Measurements from ENCODE around the gene HSPA14. TPM values are rescaled to one million over a fixed set of nuclear protein-coding genes. Genes with fewer than 3 reads are reported as not detected.
A peak's percentile ranks its signal among the peaks of the same experiment; 100 is the strongest.

Gene HSPA14
- total and polyA plus RNA-seq, 10 of the 15 experiments (the other 5 are each of a cell fraction or from before 2014, with no cell fraction given): 26.6 to 56.1 (median 34.3) TPM

DNA sequence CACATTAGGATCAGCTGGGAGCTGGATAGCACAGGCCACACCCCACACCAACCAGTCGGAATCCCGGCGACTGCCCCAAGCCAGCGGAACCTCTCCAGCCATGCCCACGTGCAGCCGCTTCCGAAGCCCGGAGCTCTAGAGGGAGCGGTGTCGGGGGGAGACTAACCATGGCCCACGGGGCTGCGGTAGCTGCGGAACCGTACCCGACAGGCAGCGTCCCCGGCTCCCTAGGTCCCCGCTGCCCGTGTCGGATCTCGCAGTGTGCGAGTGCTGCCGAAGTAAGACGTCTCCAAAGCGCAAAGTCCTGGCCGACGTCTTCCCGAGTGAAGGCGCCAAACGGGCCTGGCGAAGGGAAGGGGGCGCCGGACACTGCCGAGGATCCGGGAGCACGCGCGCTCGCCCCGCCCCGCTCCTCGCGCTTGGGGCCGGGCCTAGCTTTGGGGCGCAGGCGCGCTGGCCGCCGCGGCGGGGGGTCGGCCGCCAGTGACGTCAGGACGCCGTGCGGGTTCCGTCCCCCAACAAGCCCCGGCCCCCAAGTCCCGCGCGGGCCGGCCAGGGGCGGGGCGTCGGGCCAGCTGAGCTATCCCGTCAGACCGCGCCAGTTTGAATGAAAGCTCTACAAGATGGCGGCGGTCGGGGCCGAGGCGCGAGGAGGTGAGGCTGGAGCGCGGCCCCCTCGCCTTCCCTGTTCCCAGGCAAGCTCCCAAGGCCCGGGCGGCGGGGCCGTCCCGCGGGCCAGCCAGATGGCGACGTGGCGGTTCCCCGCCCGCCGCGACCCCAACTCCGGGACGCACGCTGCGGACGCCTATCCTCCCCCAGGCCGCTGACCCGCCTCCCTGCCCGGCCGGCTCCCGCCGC lies 40.4 kb downstream of the HSPA14 start, which contains the start of gene SUV39H2 (continued):
- TF ChIP-seq, protein P1, sequence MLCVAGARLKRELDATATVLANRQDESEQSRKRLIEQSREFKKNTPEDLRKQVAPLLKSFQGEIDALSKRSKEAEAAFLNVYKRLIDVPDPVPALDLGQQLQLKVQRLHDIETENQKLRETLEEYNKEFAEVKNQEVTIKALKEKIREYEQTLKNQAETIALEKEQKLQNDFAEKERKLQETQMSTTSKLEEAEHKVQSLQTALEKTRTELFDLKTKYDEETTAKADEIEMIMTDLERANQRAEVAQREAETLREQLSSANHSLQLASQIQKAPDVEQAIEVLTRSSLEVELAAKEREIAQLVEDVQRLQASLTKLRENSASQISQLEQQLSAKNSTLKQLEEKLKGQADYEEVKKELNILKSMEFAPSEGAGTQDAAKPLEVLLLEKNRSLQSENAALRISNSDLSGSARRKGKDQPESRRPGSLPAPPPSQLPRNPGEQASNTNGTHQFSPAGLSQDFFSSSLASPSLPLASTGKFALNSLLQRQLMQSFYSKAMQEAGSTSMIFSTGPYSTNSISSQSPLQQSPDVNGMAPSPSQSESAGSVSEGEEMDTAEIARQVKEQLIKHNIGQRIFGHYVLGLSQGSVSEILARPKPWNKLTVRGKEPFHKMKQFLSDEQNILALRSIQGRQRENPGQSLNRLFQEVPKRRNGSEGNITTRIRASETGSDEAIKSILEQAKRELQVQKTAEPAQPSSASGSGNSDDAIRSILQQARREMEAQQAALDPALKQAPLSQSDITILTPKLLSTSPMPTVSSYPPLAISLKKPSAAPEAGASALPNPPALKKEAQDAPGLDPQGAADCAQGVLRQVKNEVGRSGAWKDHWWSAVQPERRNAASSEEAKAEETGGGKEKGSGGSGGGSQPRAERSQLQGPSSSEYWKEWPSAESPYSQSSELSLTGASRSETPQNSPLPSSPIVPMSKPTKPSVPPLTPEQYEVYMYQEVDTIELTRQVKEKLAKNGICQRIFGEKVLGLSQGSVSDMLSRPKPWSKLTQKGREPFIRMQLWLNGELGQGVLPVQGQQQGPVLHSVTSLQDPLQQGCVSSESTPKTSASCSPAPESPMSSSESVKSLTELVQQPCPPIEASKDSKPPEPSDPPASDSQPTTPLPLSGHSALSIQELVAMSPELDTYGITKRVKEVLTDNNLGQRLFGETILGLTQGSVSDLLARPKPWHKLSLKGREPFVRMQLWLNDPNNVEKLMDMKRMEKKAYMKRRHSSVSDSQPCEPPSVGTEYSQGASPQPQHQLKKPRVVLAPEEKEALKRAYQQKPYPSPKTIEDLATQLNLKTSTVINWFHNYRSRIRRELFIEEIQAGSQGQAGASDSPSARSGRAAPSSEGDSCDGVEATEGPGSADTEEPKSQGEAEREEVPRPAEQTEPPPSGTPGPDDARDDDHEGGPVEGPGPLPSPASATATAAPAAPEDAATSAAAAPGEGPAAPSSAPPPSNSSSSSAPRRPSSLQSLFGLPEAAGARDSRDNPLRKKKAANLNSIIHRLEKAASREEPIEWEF (IDR thresholded peaks at IDR 0.05; ENCODE audit: insufficient replicate concordance, low read depth, low read length): no peak
- TF ChIP-seq, protein P2, sequence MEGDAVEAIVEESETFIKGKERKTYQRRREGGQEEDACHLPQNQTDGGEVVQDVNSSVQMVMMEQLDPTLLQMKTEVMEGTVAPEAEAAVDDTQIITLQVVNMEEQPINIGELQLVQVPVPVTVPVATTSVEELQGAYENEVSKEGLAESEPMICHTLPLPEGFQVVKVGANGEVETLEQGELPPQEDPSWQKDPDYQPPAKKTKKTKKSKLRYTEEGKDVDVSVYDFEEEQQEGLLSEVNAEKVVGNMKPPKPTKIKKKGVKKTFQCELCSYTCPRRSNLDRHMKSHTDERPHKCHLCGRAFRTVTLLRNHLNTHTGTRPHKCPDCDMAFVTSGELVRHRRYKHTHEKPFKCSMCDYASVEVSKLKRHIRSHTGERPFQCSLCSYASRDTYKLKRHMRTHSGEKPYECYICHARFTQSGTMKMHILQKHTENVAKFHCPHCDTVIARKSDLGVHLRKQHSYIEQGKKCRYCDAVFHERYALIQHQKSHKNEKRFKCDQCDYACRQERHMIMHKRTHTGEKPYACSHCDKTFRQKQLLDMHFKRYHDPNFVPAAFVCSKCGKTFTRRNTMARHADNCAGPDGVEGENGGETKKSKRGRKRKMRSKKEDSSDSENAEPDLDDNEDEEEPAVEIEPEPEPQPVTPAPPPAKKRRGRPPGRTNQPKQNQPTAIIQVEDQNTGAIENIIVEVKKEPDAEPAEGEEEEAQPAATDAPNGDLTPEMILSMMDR (IDR thresholded peaks at IDR 0.05 in 2 of 3, conservative IDR thresholded peaks at IDR 0.05 in 1 of 3; ENCODE audit: control insufficient read depth in 2 of 3, extremely low read depth in 1 of 3, insufficient read depth in 1 of 3, low read depth in 3 of 3, low read length in 3 of 3): no peak
- TF ChIP-seq ZNF384 (IDR thresholded peaks at IDR 0.05; ENCODE audit: borderline replicate concordance, low read depth, low read length): no peak
- no peak for TF ChIP-seq HDAC6 (IDR thresholded peaks at IDR 0.05; ENCODE audit: unreplicated experiment)
- 0 out of 2 replicates have a peak, but pooled peaks have one; percentile 55 for TF ChIP-seq PML (IDR thresholded peaks at IDR 0.05; ENCODE audit: low read length)
- TF ChIP-seq NR2F1 (conservative IDR thresholded peaks at IDR 0.05): 0 out of 2 replicates have a peak, but pooled peaks have one; percentile 41
- TF ChIP-seq CHD2 (IDR thresholded peaks at IDR 0.05; ENCODE audit: borderline replicate concordance, low read depth, low read length): peak; percentile 87
- no peak for TF ChIP-seq RAD51 (IDR thresholded peaks at IDR 0.05)
- TF ChIP-seq RB1 (IDR thresholded peaks at IDR 0.05; ENCODE audit: borderline replicate concordance): no peak
- peak; percentile 89 for TF ChIP-seq CREM (IDR thresholded peaks at IDR 0.05; ENCODE audit: low read depth)
- TF ChIP-seq, protein P3, sequence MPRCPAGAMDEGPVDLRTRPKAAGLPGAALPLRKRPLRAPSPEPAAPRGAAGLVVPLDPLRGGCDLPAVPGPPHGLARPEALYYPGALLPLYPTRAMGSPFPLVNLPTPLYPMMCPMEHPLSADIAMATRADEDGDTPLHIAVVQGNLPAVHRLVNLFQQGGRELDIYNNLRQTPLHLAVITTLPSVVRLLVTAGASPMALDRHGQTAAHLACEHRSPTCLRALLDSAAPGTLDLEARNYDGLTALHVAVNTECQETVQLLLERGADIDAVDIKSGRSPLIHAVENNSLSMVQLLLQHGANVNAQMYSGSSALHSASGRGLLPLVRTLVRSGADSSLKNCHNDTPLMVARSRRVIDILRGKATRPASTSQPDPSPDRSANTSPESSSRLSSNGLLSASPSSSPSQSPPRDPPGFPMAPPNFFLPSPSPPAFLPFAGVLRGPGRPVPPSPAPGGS (IDR thresholded peaks at IDR 0.05; ENCODE audit: borderline replicate concordance, insufficient read depth, low read depth, low read length, poor library complexity, severe bottlenecking): no peak
- TF ChIP-seq, protein P4, sequence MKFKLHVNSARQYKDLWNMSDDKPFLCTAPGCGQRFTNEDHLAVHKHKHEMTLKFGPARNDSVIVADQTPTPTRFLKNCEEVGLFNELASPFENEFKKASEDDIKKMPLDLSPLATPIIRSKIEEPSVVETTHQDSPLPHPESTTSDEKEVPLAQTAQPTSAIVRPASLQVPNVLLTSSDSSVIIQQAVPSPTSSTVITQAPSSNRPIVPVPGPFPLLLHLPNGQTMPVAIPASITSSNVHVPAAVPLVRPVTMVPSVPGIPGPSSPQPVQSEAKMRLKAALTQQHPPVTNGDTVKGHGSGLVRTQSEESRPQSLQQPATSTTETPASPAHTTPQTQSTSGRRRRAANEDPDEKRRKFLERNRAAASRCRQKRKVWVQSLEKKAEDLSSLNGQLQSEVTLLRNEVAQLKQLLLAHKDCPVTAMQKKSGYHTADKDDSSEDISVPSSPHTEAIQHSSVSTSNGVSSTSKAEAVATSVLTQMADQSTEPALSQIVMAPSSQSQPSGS (IDR thresholded peaks at IDR 0.05; ENCODE audit: low read length): no peak
- TF ChIP-seq DPF2 (IDR thresholded peaks at IDR 0.05): 0 out of 2 replicates have a peak, but pooled peaks have one; percentile 72
- TF ChIP-seq SIN3A (IDR thresholded peaks at IDR 0.05; ENCODE audit: low read depth, low read length): peak; percentile 93
- TF ChIP-seq CBX3 (IDR thresholded peaks at IDR 0.05; ENCODE audit: borderline replicate concordance, low read depth): no peak
- TF ChIP-seq SMC3 (IDR thresholded peaks at IDR 0.05; ENCODE audit: borderline replicate concordance, low read length): no peak
- no peak for TF ChIP-seq ZNF217 (IDR thresholded peaks at IDR 0.05)
- no peak for TF ChIP-seq EZH2 (IDR thresholded peaks at IDR 0.05; ENCODE audit: borderline replicate concordance, control insufficient read depth, low read depth, low read length)
- TF ChIP-seq HDGF (IDR thresholded peaks at IDR 0.05): no peak; the same call in 1 of the 2 replicates
- TF ChIP-seq SIX5 (IDR thresholded peaks at IDR 0.05; ENCODE audit: low read depth, low read length, severe bottlenecking): no peak

Measured in GM12878 (cell line).